CD4-positive, alpha-beta T cell treated with Interleukin-12 subunit alpha and Interleukin-12 subunit beta, for 1 hour (primary cell): Measurements from ENCODE around the gene DMRT1.

Experiments used
- DNase-seq: peaks from one replicate; pipeline ENCODE4 v3.0.0-alpha.2; 2020

The DMRT1 gene

GRCh38 chr9:841371-842209 is at the start of gene DMRT1:
Gene DMRT1 (plus strand): TSS chr9:841697. CDS start chr9:841839, 142 bp downstream.
- DNase-seq: no peak

- no peak for DNase-seq
Measured at GRCh38 chr9:792331-793260, 48.9 kb upstream of the DMRT1 start.

GRCh38 chr9:794386-794785 is 47.1 kb upstream of the DMRT1 start:
- DNase-seq: no peak

GRCh38 chr9:795869-796268 is 45.6 kb upstream of the DMRT1 start:
- DNase-seq: no peak

GRCh38 chr9:800591-801150 is 40.8 kb upstream of the DMRT1 start:
- no peak for DNase-seq

- DNase-seq: no peak
Measured at GRCh38 chr9:801399-802071, 40.0 kb upstream of the DMRT1 start.

GRCh38 chr9:804026-804425 is 37.5 kb upstream of the DMRT1 start:
- no peak for DNase-seq

- DNase-seq: no peak
Measured at GRCh38 chr9:805151-805550, 36.3 kb upstream of the DMRT1 start.

- peak; percentile 18 for DNase-seq
Measured at GRCh38 chr9:806285-807156, 35.0 kb upstream of the DMRT1 start.

GRCh38 chr9:811106-811531 is 30.4 kb upstream of the DMRT1 start:
- DNase-seq: no peak

GRCh38 chr9:818958-819357 is 22.5 kb upstream of the DMRT1 start:
- DNase-seq: no peak

- DNase-seq: no peak
Measured at GRCh38 chr9:826500-827280, 14.8 kb upstream of the DMRT1 start.

- no peak for DNase-seq
Measured at GRCh38 chr9:840343-840742, 1.2 kb upstream of the DMRT1 start.

GRCh38 chr9:842635-843426 is 1.3 kb downstream of the DMRT1 start:
- DNase-seq: no peak

- no peak for DNase-seq
Measured at GRCh38 chr9:843427-843785, 1.9 kb downstream of the DMRT1 start.

- no peak for DNase-seq
Measured at GRCh38 chr9:846852-847251, 5.4 kb downstream of the DMRT1 start.

- DNase-seq: no peak
Measured at GRCh38 chr9:847505-847904, 6.0 kb downstream of the DMRT1 start.

- no peak for DNase-seq
Measured at GRCh38 chr9:849431-849830, 7.9 kb downstream of the DMRT1 start.

- no peak for DNase-seq
Measured at GRCh38 chr9:852539-852938, 11.0 kb downstream of the DMRT1 start.

GRCh38 chr9:859251-859650 is 17.8 kb downstream of the DMRT1 start:
- DNase-seq: no peak
